ENCODE measurements around the gene NAPG. TPM values are rescaled to one million over a fixed set of nuclear protein-coding genes. Genes with fewer than 3 reads are reported as not detected.

The NAPG gene
- 8.8 to 11.7 TPM (median 10.7 TPM) in 5 replicates for total RNA-seq (2022; extraction: Qiagen RNA extraction)

DNA sequence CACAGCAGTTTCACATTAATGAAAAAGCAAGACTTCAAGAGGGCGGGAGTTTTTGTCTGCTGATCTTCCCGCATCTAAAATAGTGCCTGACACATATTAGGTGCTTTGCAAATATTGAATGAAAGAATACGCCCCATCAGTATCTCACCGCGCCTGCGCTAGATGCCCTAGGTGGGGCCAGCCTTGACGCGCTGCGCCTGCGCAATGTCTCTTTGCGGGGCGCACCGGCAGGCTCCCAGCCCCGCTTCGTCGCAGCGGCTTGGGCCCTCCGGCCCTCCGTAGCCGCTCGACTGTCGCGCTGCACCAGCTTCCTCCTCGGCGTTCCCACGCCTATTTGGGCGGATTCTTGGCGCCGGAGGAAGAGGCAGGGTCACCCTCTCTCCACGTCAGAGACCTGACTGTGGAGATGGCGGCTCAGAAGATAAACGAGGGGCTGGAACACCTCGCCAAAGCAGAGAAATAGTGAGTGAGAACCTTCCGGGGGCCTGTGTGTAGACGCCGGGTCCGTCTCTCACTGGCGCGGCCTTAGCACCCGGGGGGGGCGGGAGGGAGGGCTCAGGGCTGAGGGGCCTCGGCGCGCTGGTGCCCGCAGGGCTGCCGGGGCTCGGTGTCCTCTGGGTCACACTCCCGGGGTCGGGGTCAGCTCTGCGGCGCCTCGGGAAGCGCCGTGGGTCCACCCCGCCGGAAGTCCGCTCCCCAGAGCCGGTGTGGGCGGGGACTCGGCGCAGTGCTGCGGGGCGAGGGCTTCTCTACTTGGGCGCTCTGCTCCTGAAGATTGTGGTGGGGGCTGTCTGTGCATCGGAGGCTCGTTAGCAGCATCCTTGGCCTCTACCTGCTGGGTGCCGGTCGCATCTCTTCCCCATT, at the start of gene NAPG:
Gene NAPG, plus strand, starts transcription at position 331 of the 864 bp plus-strand sequence. Its CDS starts 76 bp downstream, at position 407.

Other genes starting within 250 kb of the NAPG start
- not detected in 5 replicates for gene APCDD1, start 71.4 kb upstream of the NAPG start, total RNA-seq (2022; extraction: Qiagen RNA extraction)

All from A549 treated with Mapracorat at 1 μM for 4 hours (cell line).